Right renal cortex interstitium (tissue), 3 donors: ENCODE measurements around the gene XPR1. TPM values are rescaled to one million over a fixed set of nuclear protein-coding genes. Genes with fewer than 3 reads are reported as not detected.
"Not testable (repeated sequence)": the region's sequence is repeated elsewhere in the genome, so short reads cannot be mapped to it uniquely, and the experiment has no call there.

Experiments used
- DNase-seq, 3 donors: peaks; one replicate each; pipeline ENCODE4 v3.0.0-alpha.2; 2013; ENCODE audit warnings: low read depth in 3 of 3, low spot score in 2 of 3
- polyA plus RNA-seq, 3 donors: library from polyadenylated mRNA; unstranded; fragments of 120-200 nt; gene quantifications; one replicate each; pipeline ENCODE4 v1.2.1, GENCODE V29; 2013; ENCODE audit not compliant: insufficient read length in 3 of 3

XPR1 gene
- polyA plus RNA-seq, 3 donors: 36.6 to 40.1 (median 40.0) TPM

GRCh38 chr1:180777072-180777689 is 145.4 kb downstream of the XPR1 start:
- no peak for DNase-seq

GRCh38 chr1:180778782-180779398 is 147.1 kb downstream of the XPR1 start:
- DNase-seq: no peak

GRCh38 chr1:180779584-180779983 is 147.8 kb downstream of the XPR1 start:
- no peak for DNase-seq

- no peak for DNase-seq
Measured at GRCh38 chr1:180781718-180782117, 149.9 kb downstream of the XPR1 start.

GRCh38 chr1:180785291-180785690 is 153.5 kb downstream of the XPR1 start:
- no peak for DNase-seq

- DNase-seq: no peak
Measured at GRCh38 chr1:180785887-180786286, 154.1 kb downstream of the XPR1 start.

GRCh38 chr1:180786624-180787023 is 154.8 kb downstream of the XPR1 start:
- DNase-seq: no peak

- no peak for DNase-seq
Measured at GRCh38 chr1:180787628-180788307, 155.9 kb downstream of the XPR1 start.

GRCh38 chr1:180789460-180789859 is 157.6 kb downstream of the XPR1 start:
- no peak for DNase-seq

- DNase-seq: not testable (repeated sequence)
Measured at GRCh38 chr1:180791152-180791551, 159.3 kb downstream of the XPR1 start.

GRCh38 chr1:180791806-180792205 is 160.0 kb downstream of the XPR1 start:
- no peak for DNase-seq

GRCh38 chr1:180793451-180793850 is 161.6 kb downstream of the XPR1 start:
- DNase-seq: no peak

- DNase-seq: no peak
Measured at GRCh38 chr1:180796897-180797640, 165.2 kb downstream of the XPR1 start.

- DNase-seq: no peak
Measured at GRCh38 chr1:180800945-180801344, 169.1 kb downstream of the XPR1 start.

GRCh38 chr1:180802813-180803212 is 171.0 kb downstream of the XPR1 start:
- DNase-seq: no peak

GRCh38 chr1:180805316-180805715 is 173.5 kb downstream of the XPR1 start:
- DNase-seq: no peak

- DNase-seq: no peak
Measured at GRCh38 chr1:180811298-180811697, 179.5 kb downstream of the XPR1 start.

GRCh38 chr1:180811886-180812285 is 180.1 kb downstream of the XPR1 start:
- DNase-seq: no peak

GRCh38 chr1:180814258-180814657 is 182.4 kb downstream of the XPR1 start:
- no peak for DNase-seq

- DNase-seq: no peak
Measured at GRCh38 chr1:180815188-180815587, 183.4 kb downstream of the XPR1 start.

GRCh38 chr1:180816132-180816531 is 184.3 kb downstream of the XPR1 start:
- no peak for DNase-seq
